Neural cell (in vitro differentiated cells): ENCODE data around the gene SLC12A1. TPM values are rescaled to one million over a fixed set of nuclear protein-coding genes. Genes with fewer than 3 reads are reported as not detected.

Experiments used
- H2AFZ ChIP-seq: fragments of 200-600, 300-800 bp; sonication (generic), shearing (Covaris generic); 2 replicates; pipeline ENCODE4 v1.6.0; 2014; ENCODE audit warnings: low read depth, mild to moderate bottlenecking, antibody characterized with exemption, low read length, moderate library complexity
- H3F3A ChIP-seq: fragments of 200-600 bp; shearing (Covaris generic); 2 replicates; pipeline ENCODE4 v1.6.1; 2016; ENCODE audit warnings: mild to moderate bottlenecking, moderate library complexity, mixed read lengths, antibody characterized with exemption, low read length; ENCODE audit not compliant: insufficient read depth, poor library complexity, severe bottlenecking
- H3K27ac ChIP-seq: fragments of 200-600, 300-800 bp; sonication (generic), shearing (Covaris generic); 2 replicates; pipeline ENCODE4 v1.5.1; 2014; ENCODE audit warnings: mild to moderate bottlenecking, low read length, moderate library complexity
- H3K27me3 ChIP-seq: fragments of 300-800, 200-600 bp; sonication (generic), shearing (Covaris generic); 2 replicates; pipeline ENCODE4 v1.6.0; 2014; ENCODE audit warnings: mild to moderate bottlenecking, low read depth, low read length, moderate library complexity; ENCODE audit not compliant: insufficient read depth
- H3K36me3 ChIP-seq: fragments of 300-800, 200-600 bp; sonication (generic), shearing (Covaris generic); 2 replicates; pipeline ENCODE4 v1.5.1; 2014; ENCODE audit warnings: mild to moderate bottlenecking, antibody characterized with exemption, low read length, moderate library complexity; ENCODE audit not compliant: insufficient read depth
- H3K4me2 ChIP-seq: fragments of 300-800, 200-600 bp; sonication (generic), shearing (Covaris generic); 2 replicates; pipeline ENCODE4 v1.6.0; 2014; ENCODE audit warnings: mild to moderate bottlenecking, low read length
- H3K4me3 ChIP-seq: fragments of 300-800, 200-600 bp; sonication (generic), shearing (Covaris generic); 2 replicates; pipeline ENCODE4 v1.5.1; 2014; ENCODE audit warnings: mild to moderate bottlenecking, low read length, moderate library complexity
- H3K79me2 ChIP-seq: fragments of 200-600 bp; shearing (Covaris generic); replicated peaks from 2 replicates; pipeline ENCODE4 v1.6.0; 2014; ENCODE audit warnings: mild to moderate bottlenecking, low read length, moderate library complexity; ENCODE audit not compliant: insufficient read depth
- H3K9ac ChIP-seq: fragments of 300-800, 200-600 bp; sonication (generic), shearing (Covaris generic); 2 replicates; pipeline ENCODE4 v1.6.1; 2016; ENCODE audit warnings: mild to moderate bottlenecking, low read length, mixed read lengths
- H3K9me2 ChIP-seq: fragments of 200-600 bp; shearing (Covaris generic); 2 replicates; pipeline ENCODE4 v1.6.1; 2016; ENCODE audit warnings: mild to moderate bottlenecking, low read length, mixed read lengths; ENCODE audit not compliant: insufficient read depth
- H3K9me3 ChIP-seq: fragments of 200-600, 300-800 bp; sonication (generic), shearing (Covaris generic); 2 replicates; pipeline ENCODE4 v1.6.1; 2016; ENCODE audit warnings: mild to moderate bottlenecking, mixed run types, low read length, moderate library complexity, mixed read lengths
- H4K20me1 ChIP-seq: fragments of 200-600 bp; shearing (Covaris generic); 2 replicates; pipeline ENCODE4 v1.6.1; 2016; ENCODE audit warnings: mild to moderate bottlenecking, mixed run types; ENCODE audit not compliant: insufficient read depth
- CTCF ChIP-seq: fragments of 450-650 bp; IDR thresholded peaks from 2 replicates; pipeline ENCODE4 v1.5.1; 2014; ENCODE audit warnings: antibody characterized with exemption, mild to moderate bottlenecking, moderate library complexity; ENCODE audit not compliant: poor library complexity, severe bottlenecking
- EP300 ChIP-seq: fragments of 450-650 bp; conservative IDR thresholded peaks from 2 replicates; pipeline ENCODE4 v1.6.1; 2014; ENCODE audit warnings: antibody characterized with exemption, mild to moderate bottlenecking, moderate library complexity; ENCODE audit not compliant: poor library complexity, severe bottlenecking
- EZH2 ChIP-seq: fragments of 200-600, 300-800 bp; shearing (Covaris generic), sonication (generic); IDR thresholded peaks from 2 replicates; pipeline ENCODE4 v1.6.1; 2014; ENCODE audit warnings: antibody characterized with exemption, low read length, borderline replicate concordance, mild to moderate bottlenecking; ENCODE audit not compliant: insufficient read depth, poor library complexity, severe bottlenecking
- MXI1 ChIP-seq: fragments of 450-650 bp; conservative IDR thresholded peaks from 2 replicates; pipeline ENCODE4 v1.6.1; 2014; ENCODE audit warnings: antibody characterized with exemption, mild to moderate bottlenecking; ENCODE audit not compliant: poor library complexity, severe bottlenecking
- POLR2AphosphoS5 ChIP-seq: IDR thresholded peaks from 2 replicates; pipeline ENCODE4 v1.6.1; 2012
- RAD21 ChIP-seq: fragments of 450-650 bp; conservative IDR thresholded peaks from 2 replicates; pipeline ENCODE4 v1.6.1; 2014; ENCODE audit warnings: antibody characterized with exemption, mild to moderate bottlenecking, moderate library complexity
- REST ChIP-seq: IDR thresholded peaks from 2 replicates; pipeline ENCODE4 v1.6.1; 2012; ENCODE audit warnings: borderline replicate concordance
- SMC3 ChIP-seq: fragments of 450-650 bp; conservative IDR thresholded peaks from 2 replicates; pipeline ENCODE4 v1.6.1; 2014; ENCODE audit warnings: antibody characterized with exemption, mild to moderate bottlenecking, moderate library complexity; ENCODE audit not compliant: poor library complexity
- TAF1 ChIP-seq: IDR thresholded peaks from 2 replicates; pipeline ENCODE4 v1.6.1; 2012; ENCODE audit warnings: low read depth
- polyA plus RNA-seq: library from polyadenylated mRNA; depleted of rRNA; stranded (reverse); fragments of >200 nt; gene quantifications from 2 replicates; pipeline ENCODE4 v1.2.3, GENCODE V29; 2014

The SLC12A1 gene
- polyA plus RNA-seq, 1 donor from 2014 or later: 0.67 TPM

DNA sequence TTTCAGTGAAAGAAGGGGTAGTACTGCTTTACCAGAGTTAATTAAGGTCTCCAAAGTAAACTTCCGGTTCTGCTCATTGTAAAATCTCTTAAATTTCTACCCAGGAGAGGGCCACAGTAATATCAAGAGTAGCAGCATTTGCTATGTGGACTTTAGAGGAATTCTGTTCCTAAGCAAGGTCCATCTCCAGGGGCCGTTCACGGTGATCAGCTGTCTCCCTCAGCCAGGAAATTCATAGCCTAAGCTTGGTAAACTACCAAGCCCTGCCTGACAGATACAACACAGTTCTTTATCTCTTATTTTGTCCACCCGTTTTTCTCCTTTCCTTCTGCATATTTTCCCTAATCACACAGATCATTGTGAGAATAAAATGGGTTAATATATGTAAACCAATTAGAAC, 127.4 kb downstream of the SLC12A1 start (continued):
- TF ChIP-seq EP300: no peak

GRCh38 chr15:48334260-48334659, 128.2 kb downstream of the SLC12A1 start:
- peaks cover 6% of the 10 kb centered on the region for H3K79me2 ChIP-seq
- H4K20me1 ChIP-seq: no peaks in the 10 kb centered on the region
- H3K9ac ChIP-seq: no peak overlapping the region
- H3K36me3 ChIP-seq: peaks cover 9% of the 10 kb centered on the region
- H3K27ac ChIP-seq: no peak overlapping the region
- no peak for TF ChIP-seq SMC3
- no peak for TF ChIP-seq CTCF
- no peak for TF ChIP-seq EP300
- TF ChIP-seq EZH2: no peak
- TF ChIP-seq POLR2AphosphoS5: no peak
- no peak for TF ChIP-seq TAF1
- no peak for TF ChIP-seq MXI1
- no peak for TF ChIP-seq RAD21
- TF ChIP-seq REST: no peak
- H3K9me3 ChIP-seq: no peaks in the 10 kb centered on the region
- H2AFZ ChIP-seq: no peak overlapping the region
- H3K27me3 ChIP-seq: no peaks in the 10 kb centered on the region
- H3K4me2 ChIP-seq: no peak overlapping the region
- no peak overlapping the region for H3K4me3 ChIP-seq
- no peaks in the 10 kb centered on the region for H3K9me2 ChIP-seq
- H3F3A ChIP-seq: no peaks in the 10 kb centered on the region

DNA sequence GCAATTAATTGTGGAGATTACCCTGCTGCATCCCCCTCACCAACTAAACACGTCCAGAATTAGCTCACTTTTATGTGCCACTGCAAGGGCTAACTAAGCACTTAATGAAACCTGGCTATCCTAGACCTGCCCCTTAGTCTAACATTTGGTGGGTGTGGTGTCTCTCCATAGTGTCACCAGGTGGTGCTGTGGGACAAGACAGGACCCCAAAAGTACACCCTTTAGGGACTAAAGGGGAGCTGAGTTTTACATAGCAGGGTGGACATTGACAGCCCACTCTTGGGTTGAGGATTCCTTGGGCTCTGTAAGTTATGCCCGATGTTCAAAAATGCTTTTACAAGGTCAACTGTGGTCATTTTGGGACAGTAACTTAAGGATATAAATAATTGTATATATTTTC, 130.8 kb downstream of the SLC12A1 start:
- H3K9me2 ChIP-seq: no peaks in the 10 kb centered on the region
- H3K27ac ChIP-seq: no peak overlapping the region
- H4K20me1 ChIP-seq: no peaks in the 10 kb centered on the region
- H3K9ac ChIP-seq: no peak overlapping the region
- H3K79me2 ChIP-seq: no peaks in the 10 kb centered on the region
- H3K4me2 ChIP-seq: no peak overlapping the region
- H2AFZ ChIP-seq: no peak overlapping the region
- H3K4me3 ChIP-seq: no peak overlapping the region
- no peaks in the 10 kb centered on the region for H3F3A ChIP-seq
- no peaks in the 10 kb centered on the region for H3K27me3 ChIP-seq
- H3K36me3 ChIP-seq: peaks cover 9% of the 10 kb centered on the region
- peak; percentile 17 for TF ChIP-seq RAD21
- no peak for TF ChIP-seq POLR2AphosphoS5
- no peak for TF ChIP-seq REST
- TF ChIP-seq SMC3: no peak
- TF ChIP-seq MXI1: no peak
- TF ChIP-seq CTCF: no peak
- TF ChIP-seq EP300: no peak
- H3K9me3 ChIP-seq: no peaks in the 10 kb centered on the region
